ENCODE results near the gene IL23R.

IL23R gene

GRCh38 chr1:67307251-67308060 lies 141.2 kb downstream of the IL23R start, which contains the start of gene IL12RB2:
Gene IL12RB2 (plus strand): TSS chr1:67307873. CDS start chr1:67320369, 12,496 bp downstream.
- peak; percentile 34 for DNase-seq

- no peak for DNase-seq
Measured at GRCh38 chr1:67308136-67308535, 141.9 kb downstream of the IL23R start.

All from CD4-positive, alpha-beta T cell treated with Interleukin-10 for 1 hour (primary cell).